ENCODE results near the gene MPZL1. TPM values are rescaled to one million over a fixed set of nuclear protein-coding genes. Genes with fewer than 3 reads are reported as not detected.
"Not testable (repeated sequence)": the region's sequence is repeated elsewhere in the genome, so short reads cannot be mapped to it uniquely, and the experiment has no call there.

The MPZL1 gene
- polyA plus RNA-seq, 3 donors = 16.1 to 74.1 (median 46.4) TPM

GRCh38 chr1:167741103-167741502 is 19.3 kb downstream of the MPZL1 start:
- H3K27ac ChIP-seq (ENCODE audit: low read depth, low read length) = not testable (repeated sequence)
- WGBS, 3 donors = 96 to 99% (median 98%) methylated on average over 7 of the region's 7 CpGs

DNA sequence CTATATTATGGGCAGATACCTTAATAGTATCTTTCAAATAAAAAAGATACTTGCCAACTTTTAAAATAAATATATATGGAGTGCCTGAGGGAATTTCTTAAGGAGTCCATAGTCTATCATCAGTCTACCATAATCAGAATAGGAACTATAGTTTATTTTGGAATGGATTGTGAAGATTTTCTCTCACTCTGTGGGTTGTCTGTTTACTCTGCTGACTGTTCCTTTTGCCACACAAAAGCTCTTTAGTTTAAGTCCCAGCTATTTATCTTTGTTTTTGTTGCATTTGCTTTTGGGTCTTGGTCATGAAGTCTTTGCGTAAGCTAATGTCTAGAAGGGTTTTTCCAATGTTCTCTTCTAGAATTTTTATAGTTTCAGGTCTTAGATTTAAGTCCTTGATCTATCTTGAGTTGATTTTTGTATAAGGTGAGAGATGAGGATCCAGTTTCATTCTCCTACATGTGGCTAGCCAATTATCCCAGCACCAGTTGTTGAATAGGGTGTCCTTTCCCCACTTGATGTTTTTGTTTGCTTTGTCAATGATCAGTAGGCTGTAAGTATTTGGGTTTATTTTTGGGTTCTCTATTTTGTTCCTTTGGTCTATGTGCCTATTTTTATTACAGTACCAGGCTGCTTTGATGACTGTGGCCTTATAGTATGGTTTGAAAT is 20.7 kb downstream of the MPZL1 start:
- not testable (repeated sequence) for H3K27ac ChIP-seq (ENCODE audit: low read depth, low read length)
- 90 to 97% (median 96%) methylated on average over 1 of the region's 1 CpG for WGBS, 3 donors

DNA sequence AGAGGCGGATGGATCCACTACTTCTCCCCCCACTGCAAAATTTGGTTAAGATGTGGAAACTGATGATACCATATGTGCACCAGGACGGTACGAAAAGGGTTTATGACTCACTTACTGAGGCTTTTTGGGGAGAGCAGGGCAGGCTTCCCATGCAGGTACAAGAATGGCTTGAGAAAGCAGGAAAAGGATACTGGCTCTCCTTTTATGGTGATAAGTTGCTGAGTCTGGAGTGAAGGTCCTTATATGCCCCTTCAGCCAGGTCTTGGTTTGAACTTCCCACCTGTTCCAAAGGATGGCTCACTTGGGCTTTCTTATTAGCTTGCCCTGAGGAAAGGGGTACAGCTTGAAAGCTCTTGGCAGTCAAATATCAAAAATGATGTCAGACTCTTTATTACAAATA is 23.1 kb downstream of the MPZL1 start:
- WGBS, 3 donors = 92 to 99% (median 94%) methylated on average over 3 of the region's 3 CpGs
- no peak overlapping the region for H3K27ac ChIP-seq (ENCODE audit: low read depth, low read length)

- no peak overlapping the region for H3K27ac ChIP-seq (ENCODE audit: low read depth, low read length)
- 79 to 81% (median 79%) methylated on average over 5 of the region's 5 CpGs for WGBS, 3 donors
Measured at GRCh38 chr1:167746013-167746672, 24.4 kb downstream of the MPZL1 start.

- 81 to 87% (median 86%) methylated on average over 7 of the region's 7 CpGs for WGBS, 3 donors
- no peak overlapping the region for H3K27ac ChIP-seq (ENCODE audit: low read depth, low read length)
Measured at GRCh38 chr1:167746988-167747655, 25.3 kb downstream of the MPZL1 start.

DNA sequence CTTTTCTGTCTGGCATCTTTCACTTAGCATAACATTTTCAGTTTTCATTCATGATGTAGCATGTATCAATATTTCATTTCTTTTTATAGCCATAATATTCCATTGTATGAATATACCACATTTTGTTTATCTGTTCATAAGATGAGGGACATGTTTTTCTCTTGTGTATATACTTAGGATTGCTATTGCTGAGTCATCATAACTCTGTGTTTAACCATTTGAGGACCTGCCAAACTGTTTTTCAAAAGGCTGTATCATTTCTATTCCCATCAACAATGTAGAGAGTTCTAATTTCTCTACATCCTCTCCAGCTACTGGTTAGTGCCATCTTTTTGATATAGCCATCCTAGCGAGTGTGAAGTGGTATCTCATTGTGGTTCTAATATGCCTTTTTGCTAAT is 26.2 kb downstream of the MPZL1 start:
- no peak overlapping the region for H3K27ac ChIP-seq (ENCODE audit: low read depth, low read length)
- 98 to 100% (median 100%) methylated on average over 1 of the region's 1 CpG for WGBS, 3 donors

DNA sequence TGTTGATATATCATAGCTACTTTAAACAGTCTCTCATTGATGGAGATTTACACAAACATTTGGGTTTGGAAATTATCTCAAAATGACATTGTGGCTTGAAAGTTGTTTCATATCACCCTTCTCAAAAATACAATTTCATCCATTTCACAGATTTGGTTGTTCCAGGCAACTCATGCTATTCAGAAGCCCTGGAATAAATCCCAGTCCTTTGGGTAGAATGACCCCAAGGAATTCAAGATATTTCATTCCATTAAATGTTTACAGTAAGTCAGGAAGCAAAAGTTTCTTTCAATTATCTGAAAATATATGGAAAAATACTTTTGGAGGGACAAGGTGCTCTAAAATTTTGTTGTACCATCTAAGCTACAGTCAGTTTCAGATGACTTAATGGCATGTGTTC is 27.1 kb downstream of the MPZL1 start:
- H3K27ac ChIP-seq (ENCODE audit: low read depth, low read length) = no peak overlapping the region

GRCh38 chr1:167749741-167750140 is 28.0 kb downstream of the MPZL1 start:
- H3K27ac ChIP-seq (ENCODE audit: low read depth, low read length) = no peak overlapping the region
- 67 to 85% (median 83%) methylated on average over 2 of the region's 2 CpGs for WGBS, 3 donors

DNA sequence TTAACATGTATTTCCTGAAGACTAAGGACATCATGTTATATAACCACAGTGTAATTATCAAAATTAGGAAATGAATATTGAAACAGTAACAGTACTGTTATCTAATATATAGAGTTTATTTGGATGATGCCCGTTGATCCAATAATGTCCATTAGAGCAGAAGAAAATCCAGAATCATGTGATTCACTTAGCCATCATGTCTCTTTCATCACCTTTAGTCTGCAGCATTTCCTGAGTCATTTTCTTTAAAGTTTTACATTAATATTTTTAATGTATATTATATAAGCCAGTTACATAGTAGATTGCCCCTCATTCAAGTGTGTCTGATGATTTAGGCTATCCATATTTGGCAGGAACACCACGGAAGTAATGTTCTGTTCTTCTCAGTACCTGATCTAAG is 28.9 kb downstream of the MPZL1 start:
- no peak overlapping the region for H3K27ac ChIP-seq (ENCODE audit: low read depth, low read length)
- 94 to 99% (median 99%) methylated on average over 2 of the region's 2 CpGs for WGBS, 3 donors

DNA sequence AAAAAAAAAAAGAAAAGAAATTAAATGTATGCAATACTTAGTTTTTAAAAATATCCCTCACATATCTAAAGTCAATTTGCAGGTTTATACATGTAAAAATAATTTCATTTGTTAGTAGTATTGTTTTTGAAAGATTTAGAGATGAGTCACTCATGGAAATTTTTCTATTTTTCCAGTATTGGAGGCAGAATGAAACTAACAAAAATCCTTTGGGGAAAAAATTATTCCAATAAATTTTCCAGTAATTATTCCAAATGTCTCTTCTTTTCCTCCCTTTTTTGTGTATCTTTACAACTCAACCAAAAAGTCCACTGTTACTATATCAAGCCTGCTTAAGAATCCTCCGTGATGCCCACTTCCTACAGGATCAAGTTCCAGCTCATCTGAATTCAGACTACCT is 29.9 kb downstream of the MPZL1 start:
- 63 to 73% (median 69%) methylated on average over 1 of the region's 1 CpG for WGBS, 3 donors
- H3K27ac ChIP-seq (ENCODE audit: low read depth, low read length) = no peak overlapping the region

DNA sequence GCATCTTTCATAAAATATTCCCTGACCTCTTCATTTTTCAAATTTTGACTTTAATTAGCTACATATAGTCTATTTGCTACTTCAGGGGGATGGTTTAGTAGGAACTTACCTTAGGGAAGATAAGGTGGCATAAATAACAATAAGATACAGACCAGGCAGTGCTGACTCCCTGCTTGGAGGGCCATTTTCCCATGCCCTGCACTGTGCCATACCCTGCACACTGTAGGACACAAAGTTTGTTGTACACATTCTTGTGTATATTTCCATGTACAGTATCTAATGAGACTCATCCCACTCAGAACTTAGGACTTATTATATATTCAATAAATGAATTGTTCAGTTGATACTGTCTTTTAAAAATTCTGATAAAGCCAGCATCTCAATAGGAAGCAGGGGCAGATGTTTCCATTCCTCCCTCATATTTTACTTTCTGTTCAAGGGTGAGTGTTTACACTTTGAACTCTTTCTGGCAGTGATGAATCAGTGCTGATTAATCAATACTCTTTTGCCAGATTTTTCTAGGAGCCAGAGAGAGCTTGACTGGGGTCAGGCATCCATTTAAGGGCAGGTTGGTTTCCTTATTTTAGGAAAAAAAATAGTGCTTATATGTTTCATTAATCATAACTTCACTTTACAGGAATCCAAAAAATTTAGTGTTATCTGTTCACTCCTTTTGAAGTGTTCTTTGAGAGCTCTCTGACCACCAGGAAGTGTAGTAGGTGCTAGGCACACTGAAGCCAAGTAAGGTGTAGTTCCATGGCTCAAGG is 30.6 kb downstream of the MPZL1 start:
- H3K27ac ChIP-seq (ENCODE audit: low read depth, low read length) = no peak overlapping the region

DNA sequence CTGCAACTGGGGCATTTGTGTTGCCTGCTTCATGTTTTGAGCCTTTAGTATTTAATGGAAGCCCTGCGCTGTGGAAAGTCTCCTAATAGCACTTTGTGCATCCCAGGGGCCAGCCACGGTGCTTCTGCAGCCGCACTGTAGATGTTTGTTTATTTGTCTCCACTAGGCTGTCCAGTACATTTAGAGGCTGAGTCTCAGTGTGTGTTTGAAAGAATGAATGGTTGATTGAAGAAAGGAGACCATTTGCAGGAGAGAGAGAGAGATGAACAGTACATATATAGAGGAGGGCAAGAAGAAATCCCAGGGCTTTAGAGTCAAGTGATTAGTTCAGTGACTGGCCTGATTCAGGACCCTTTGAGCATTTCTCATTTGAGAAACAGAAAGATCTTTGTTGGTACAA is 33.9 kb downstream of the MPZL1 start:
- H3K27ac ChIP-seq (ENCODE audit: low read depth, low read length) = no peak overlapping the region
- WGBS, 3 donors = 46 to 73% (median 66%) methylated on average over 3 of the region's 3 CpGs

GRCh38 chr1:167756730-167757405 is 35.1 kb downstream of the MPZL1 start:
- WGBS, 3 donors = 43 to 51% (median 50%) methylated on average over 7 of the region's 7 CpGs
- no peak overlapping the region for H3K27ac ChIP-seq (ENCODE audit: low read depth, low read length)

- no peak overlapping the region for H3K27ac ChIP-seq (ENCODE audit: low read depth, low read length)
- 76 to 96% (median 92%) methylated on average over 4 of the region's 4 CpGs for WGBS, 3 donors
Measured at GRCh38 chr1:167757433-167758309, 35.9 kb downstream of the MPZL1 start.

- no peak overlapping the region for H3K27ac ChIP-seq (ENCODE audit: low read depth, low read length)
- 45 to 50% (median 46%) methylated on average over 2 of the region's 2 CpGs for WGBS, 3 donors
Measured at GRCh38 chr1:167761400-167761799, 39.6 kb downstream of the MPZL1 start.

- WGBS, 3 donors = 93 to 95% (median 93%) methylated on average over 8 of the region's 8 CpGs
- no peak overlapping the region for H3K27ac ChIP-seq (ENCODE audit: low read depth, low read length)
Measured at GRCh38 chr1:167762061-167762746, 40.4 kb downstream of the MPZL1 start.

- no peak overlapping the region for H3K27ac ChIP-seq (ENCODE audit: low read depth, low read length)
- WGBS, 3 donors = 44 to 80% (median 54%) methylated on average over 5 of the region's 5 CpGs
Measured at GRCh38 chr1:167763525-167764220, 41.9 kb downstream of the MPZL1 start.

Measured in adipose tissue (tissue), 3 donors.